Activated naive CD8-positive, alpha-beta T cell treated with anti-CD3 and anti-CD28 coated beads, Interleukin-2, amount 50 U/mL, for 16 hours (primary cell): ENCODE data around the gene CDKL5.
"Not testable (repeated sequence)": the region's sequence is repeated elsewhere in the genome, so short reads cannot be mapped to it uniquely, and the experiment has no call there.

ENCODE experiments used
- DNase-seq: peaks from one replicate; pipeline ENCODE4 v3.0.0-alpha.2; 2020; ENCODE audit warnings: low read depth, low spot score

CDKL5 gene

GRCh38 chrX:18425199-18426003 is at the start of gene CDKL5:
TSS of gene CDKL5 (plus strand) at chrX:18425608. CDS start at chrX:18507097, 81,489 bp downstream.
- peak; percentile 90 for DNase-seq

GRCh38 chrX:18377796-18378195 is 47.6 kb upstream of the CDKL5 start:
- no peak for DNase-seq

GRCh38 chrX:18389966-18390365 is 35.4 kb upstream of the CDKL5 start:
- no peak for DNase-seq

GRCh38 chrX:18390941-18391538 is 34.4 kb upstream of the CDKL5 start:
- peak; percentile 29 for DNase-seq

- DNase-seq: no peak
These were observed 30.9 kb upstream of the CDKL5 start for GRCh38 chrX:18394477-18394876.

- DNase-seq: no peak
These were observed 23.6 kb upstream of the CDKL5 start for GRCh38 chrX:18401848-18402213.

- DNase-seq: no peak
These were observed 18.7 kb upstream of the CDKL5 start for GRCh38 chrX:18406531-18407266.

GRCh38 chrX:18410038-18410437 is 15.4 kb upstream of the CDKL5 start:
- DNase-seq: no peak

- no peak for DNase-seq
These were observed 10.0 kb upstream of the CDKL5 start for GRCh38 chrX:18415386-18415785.

- DNase-seq: no peak
These were observed 3.1 kb upstream of the CDKL5 start for GRCh38 chrX:18422325-18422724.

GRCh38 chrX:18422886-18423285 is 2.5 kb upstream of the CDKL5 start:
- no peak for DNase-seq

GRCh38 chrX:18424482-18425198 is 768 bp upstream of the CDKL5 start:
- DNase-seq: no peak

GRCh38 chrX:18426004-18426320 is 554 bp downstream of the CDKL5 start:
- no peak for DNase-seq

GRCh38 chrX:18428006-18428405 is 2.6 kb downstream of the CDKL5 start:
- no peak for DNase-seq

- not testable (repeated sequence) for DNase-seq
These were observed 7.9 kb downstream of the CDKL5 start for GRCh38 chrX:18433288-18433687.

- no peak for DNase-seq
These were observed 9.5 kb downstream of the CDKL5 start for GRCh38 chrX:18434896-18435295.

- no peak for DNase-seq
These were observed 10.6 kb downstream of the CDKL5 start for GRCh38 chrX:18436017-18436416.

- no peak for DNase-seq
These were observed 15.4 kb downstream of the CDKL5 start for GRCh38 chrX:18440835-18441234.

- no peak for DNase-seq
These were observed 16.5 kb downstream of the CDKL5 start for GRCh38 chrX:18441780-18442367.

- no peak for DNase-seq
These were observed 23.0 kb downstream of the CDKL5 start for GRCh38 chrX:18448416-18448815.

GRCh38 chrX:18449236-18449635 is 23.8 kb downstream of the CDKL5 start:
- DNase-seq: no peak

GRCh38 chrX:18455384-18455783 is 30.0 kb downstream of the CDKL5 start:
- no peak for DNase-seq
